CD4-positive, alpha-beta T cell treated with Interleukin-6 for 4 hours (primary cell): Measurements from ENCODE around the gene OR7D2.
"Not testable (repeated sequence)": the region's sequence is repeated elsewhere in the genome, so short reads cannot be mapped to it uniquely, and the experiment has no call there.

ENCODE experiments used
- DNase-seq: peaks from one replicate; pipeline ENCODE4 v3.0.0-alpha.2; 2020; ENCODE audit warnings: mixed read lengths

The OR7D2 gene

GRCh38 chr19:9178901-9179300, at the start of gene OR7D2:
OR7D2 (plus strand) TSS chr19:9178979; CDS start chr19:9185782, 6,803 bp downstream.
- DNase-seq, result no peak

DNA sequence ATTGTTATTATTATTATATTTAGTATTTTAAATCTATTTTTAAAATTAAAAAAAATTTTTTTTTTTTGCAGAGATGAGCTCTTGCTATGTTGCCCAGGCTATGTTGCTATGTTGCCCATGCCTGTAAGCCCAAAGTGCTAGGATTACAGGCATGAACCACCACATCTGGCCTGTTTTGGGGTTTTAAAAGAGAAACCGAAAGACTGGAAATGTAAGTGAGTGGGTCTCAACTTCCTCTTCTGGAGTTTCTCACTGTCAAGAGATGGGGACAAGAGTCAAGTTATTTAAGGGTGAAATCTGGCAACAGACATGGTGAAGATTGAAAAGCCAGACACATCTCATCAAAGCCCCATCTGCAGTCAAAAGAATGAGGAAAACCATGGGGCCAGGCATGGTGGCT, 47.8 kb upstream of the OR7D2 start:
- DNase-seq, result no peak

- no peak for DNase-seq
These were observed 46.4 kb upstream of the OR7D2 start for GRCh38 chr19:9132422-9132821.

DNA sequence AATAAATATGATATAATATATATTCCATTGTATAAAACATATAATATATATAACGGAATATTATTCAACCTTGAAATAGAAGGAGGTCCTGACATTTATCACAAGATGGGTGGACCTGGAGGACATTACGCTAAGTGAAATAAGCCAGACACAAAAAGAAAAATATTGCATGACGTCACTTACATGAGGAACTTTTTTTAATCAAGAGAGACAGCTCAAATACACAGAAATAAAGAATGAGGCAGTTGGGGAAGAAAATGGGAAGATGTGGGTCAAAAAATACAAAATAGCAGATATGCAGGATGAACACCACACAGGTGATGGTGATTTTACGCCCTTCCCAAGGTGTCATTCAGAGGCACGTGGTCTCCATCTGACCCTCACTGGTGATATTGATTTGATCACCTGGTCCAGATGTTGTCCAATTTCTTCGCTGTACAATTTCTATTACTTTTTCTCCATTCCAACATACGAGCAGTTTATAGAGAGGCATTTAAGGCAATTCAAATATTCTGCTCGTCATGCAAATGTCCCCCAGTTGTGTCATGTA, 39.1 kb upstream of the OR7D2 start:
- no peak for DNase-seq

- DNase-seq, result peak; percentile 92
These were observed 38.5 kb upstream of the OR7D2 start, which contains the start of gene ZNF317 for GRCh38 chr19:9140159-9140874. ZNF317 (plus strand) TSS chr19:9140397; CDS start chr19:9156017, 15,620 bp downstream.

DNA sequence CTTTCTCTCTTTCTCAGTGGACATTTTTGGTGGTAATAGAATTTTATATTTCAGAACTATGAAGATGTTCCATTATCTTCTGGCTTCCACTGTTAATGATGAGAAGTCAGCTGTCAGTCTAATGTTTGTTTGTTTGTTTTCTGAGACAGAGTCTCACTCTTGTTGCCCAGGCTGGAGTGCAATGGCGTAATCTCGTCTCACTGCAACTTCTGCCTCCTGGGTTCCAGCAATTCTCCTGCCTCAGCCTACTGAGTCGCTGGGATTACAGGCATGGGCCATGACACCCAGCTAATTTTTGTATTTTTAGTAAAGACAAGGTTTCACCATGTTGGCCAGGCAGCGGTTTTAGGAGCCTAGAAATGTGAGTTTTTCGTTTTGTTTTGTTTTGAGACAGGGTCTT, 33.9 kb upstream of the OR7D2 start:
- DNase-seq, result no peak

- DNase-seq, result no peak
These were observed 31.9 kb upstream of the OR7D2 start for GRCh38 chr19:9146882-9147281.

DNA sequence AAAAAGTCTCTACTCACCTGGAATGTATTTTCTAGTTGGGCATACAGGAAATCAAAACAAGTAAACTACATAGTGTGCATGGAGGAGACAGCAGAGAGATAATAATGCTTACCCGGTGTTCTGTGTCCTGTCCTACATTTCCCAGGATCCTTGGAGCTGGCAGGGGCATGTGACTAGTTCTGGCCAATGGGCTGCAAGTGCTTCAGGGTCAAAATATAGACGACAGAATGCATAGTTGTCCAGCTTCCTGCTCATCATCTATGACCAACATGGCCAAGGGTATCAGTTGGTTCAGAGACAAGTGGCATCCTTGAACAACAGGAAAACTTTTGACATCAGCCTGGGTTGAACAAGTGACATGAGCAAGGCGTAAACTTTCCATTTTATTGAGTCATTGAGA, 30.1 kb upstream of the OR7D2 start:
- no peak for DNase-seq

GRCh38 chr19:9149997-9150396, 28.8 kb upstream of the OR7D2 start:
- DNase-seq, result no peak

- no peak for DNase-seq
These were observed 28.1 kb upstream of the OR7D2 start for GRCh38 chr19:9150650-9151049.

- no peak for DNase-seq
These were observed 27.4 kb upstream of the OR7D2 start for GRCh38 chr19:9151367-9151766.

- no peak for DNase-seq
These were observed 23.2 kb upstream of the OR7D2 start for GRCh38 chr19:9155591-9155990.

GRCh38 chr19:9156304-9156703, 22.5 kb upstream of the OR7D2 start:
- no peak for DNase-seq

- DNase-seq, result no peak
These were observed 18.9 kb upstream of the OR7D2 start for GRCh38 chr19:9159891-9160290.

DNA sequence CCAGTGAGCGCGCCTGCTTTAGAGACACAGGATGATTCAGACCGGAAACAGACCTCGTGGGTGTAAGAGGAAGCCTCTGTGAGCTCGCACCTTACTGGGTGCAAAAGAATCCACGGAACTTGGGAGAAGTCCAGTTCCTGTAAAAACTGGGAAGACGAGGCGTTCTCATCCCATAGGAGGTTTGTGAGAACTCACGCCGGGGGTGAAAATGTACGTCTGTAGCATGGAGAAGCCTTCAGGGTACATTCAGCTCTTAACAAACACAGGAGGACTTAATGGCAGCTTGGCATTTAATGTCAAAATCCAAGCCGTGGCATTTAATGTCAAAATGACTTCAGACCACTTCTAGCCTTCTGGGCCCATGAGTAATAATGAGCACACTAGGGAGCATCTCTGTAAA, 17.4 kb upstream of the OR7D2 start:
- no peak for DNase-seq

DNA sequence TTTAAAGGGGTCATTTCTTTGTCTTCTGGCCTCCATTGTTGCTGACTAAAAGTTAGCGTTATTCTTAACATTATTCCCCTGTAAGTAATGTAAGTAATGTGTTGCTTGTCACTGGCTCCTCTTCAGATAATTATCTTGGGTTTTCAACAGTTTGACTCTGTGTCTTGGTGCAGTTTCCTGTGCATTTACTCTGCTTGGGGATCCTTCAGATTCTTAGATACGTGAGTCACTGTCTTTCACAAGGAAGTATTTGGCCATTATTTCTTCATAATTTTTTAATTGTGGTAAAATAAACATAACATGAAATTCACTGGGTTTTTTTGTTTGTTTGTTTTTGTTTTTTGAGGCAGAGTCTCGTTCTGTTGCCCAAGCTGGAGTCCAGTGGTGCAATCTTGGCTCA, 13.5 kb upstream of the OR7D2 start:
- no peak for DNase-seq

DNA sequence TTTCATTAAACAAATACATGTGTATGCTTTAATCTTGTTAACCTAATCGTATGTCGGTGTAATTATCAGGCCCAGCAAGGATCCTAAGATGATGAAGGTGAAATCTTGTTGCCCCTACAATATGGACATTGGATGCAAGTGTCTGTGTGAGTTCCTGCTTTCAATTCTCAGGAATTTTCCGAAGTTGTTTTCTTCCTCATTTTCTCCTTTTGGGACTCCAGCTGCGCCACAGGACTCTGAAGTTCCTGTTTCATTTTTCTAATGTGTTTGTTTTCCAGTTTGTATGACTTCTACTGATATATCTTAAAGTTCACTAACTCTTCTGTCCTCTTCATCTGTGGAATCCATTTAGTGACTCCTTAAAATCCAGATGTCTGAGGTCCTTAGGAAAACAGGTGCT, 11.9 kb upstream of the OR7D2 start:
- DNase-seq, result no peak

DNA sequence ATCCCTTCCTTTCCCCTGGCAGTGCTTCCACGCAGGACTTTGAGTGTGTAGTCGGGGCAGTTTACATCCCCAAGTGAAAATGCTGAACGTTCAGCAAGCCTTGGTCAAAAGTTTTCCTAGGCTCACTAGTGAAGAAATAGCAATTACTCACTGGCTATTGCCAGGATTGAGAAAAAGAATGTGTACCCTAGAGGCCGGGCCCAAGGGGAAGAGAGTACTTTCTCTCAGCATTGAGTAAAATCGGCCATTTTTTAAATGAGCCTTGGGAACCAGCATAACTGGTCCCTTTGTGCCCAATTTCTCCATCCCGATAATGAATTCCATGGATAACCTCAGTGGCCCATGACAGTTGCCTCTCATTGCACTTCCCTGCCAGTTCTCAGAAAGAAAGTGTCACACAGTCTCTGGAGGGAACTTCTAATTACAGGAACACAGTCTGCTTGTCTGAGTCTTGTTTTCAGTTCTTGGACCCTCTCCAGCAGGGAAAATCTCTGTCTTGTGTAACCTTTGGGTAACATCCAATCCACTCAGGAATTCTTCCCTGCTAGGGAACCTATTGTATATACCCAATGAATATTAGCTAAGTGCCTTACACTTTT, 7.3 kb upstream of the OR7D2 start:
- no peak for DNase-seq

DNA sequence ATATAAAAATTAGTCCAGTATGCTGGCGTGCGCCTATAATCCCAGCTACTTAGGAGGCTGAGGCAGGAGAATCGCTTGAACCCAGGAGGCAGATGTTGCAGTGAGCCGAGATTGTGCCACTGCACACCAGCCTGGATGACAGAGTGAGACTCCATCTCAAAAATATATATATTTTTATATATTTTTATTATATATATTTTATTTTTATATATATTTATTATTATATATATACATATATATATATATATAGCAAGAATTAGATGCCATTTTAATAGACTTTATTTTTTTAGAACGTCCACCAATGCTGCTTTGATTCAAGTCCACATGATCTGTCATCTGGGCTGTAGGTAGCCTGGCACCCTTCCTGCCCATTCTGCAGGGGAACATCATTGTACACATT, 3.5 kb upstream of the OR7D2 start:
- no peak for DNase-seq

DNA sequence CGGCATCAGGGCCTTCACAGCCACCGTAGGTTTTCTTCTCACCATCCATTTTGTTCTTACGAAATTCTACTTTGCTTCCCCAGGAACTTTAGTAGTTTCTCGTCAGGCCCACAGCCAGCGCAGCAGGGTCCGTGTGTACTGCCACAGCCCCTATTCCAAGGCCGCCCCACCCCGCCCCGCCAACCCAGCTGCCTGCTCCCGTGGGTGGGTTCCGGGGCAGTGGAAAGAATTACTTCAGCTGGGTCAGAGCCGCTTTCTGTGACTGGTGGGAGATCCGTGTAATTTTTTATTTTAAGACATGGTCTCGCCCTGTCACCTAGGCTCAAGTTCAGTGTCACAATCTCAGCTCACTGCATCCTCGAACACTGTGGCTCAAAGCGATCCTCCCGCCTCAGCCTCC, 4.2 kb downstream of the OR7D2 start:
- no peak for DNase-seq

DNA sequence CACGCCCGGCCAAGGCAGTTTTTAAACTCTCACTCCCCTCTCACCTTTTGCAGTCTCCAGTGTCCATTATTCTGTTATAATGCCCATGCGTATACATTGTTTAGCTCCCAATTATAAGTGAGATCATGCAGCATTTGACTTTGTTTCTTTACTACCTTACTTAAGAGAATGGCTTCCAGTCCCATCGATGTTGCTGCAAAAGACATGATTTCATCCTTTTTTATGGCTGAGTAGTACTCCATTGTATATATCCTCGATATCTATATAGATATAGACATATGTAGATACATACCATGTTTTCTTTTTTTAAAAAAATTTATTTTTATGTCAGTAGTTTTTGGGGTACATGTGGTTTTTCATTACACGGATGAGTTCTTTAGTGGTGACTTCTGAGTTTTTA, 8.4 kb downstream of the OR7D2 start:
- no peak for DNase-seq

GRCh38 chr19:9189535-9189934, 10.8 kb downstream of the OR7D2 start:
- no peak for DNase-seq

DNA sequence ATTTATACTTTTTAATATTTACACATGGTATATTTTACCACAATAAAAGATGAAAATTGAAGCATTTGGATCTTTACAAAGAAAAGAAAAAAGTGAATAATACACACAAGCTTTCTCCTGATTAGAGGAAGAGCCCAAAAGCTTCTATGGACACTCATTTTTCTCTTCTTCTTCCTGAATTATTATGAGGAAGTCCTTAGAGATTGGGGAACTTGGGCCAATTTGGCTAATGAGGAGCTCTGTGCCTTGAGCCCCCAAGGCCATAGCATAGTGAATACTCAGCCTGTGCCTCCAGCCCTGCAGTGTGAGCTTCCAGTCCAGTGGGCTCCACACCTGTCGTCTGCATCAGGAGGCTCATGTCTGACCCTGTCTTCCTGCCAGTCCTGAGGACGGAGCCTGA, 19.3 kb downstream of the OR7D2 start:
- not testable (repeated sequence) for DNase-seq

DNA sequence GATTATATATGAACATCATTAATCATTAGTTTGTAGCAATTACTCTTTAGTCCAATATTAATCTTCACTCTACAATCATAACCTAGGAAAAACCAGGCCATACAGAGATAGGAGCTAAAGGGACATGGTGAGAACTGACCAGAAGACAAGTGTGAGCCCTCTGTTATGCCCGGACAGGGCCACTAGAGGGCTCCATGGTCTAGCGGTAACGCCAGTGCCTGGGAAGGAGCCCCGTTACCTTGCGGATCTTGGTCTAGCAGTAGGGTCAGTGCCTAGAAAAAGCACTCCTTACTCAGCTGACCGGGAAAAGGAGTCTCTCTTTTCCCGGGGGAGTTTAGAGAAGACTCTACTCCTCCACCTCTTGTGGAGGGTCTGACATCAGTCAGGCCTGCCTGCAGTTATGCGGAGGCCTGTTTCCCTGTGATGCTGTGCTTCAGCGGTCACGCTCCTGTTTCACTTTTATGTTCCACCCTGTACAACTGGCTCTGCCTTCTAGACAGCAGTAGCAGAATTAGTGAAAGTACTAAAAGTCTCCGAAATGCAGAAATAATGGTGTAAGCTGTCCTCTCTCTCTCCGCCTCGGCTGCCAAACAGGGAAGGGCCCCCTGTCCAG, 26.8 kb downstream of the OR7D2 start:
- DNase-seq, result peak; percentile 68
